GM23338 (cell line): ENCODE measurements around the gene TFF2. TPM values are rescaled to one million over a fixed set of nuclear protein-coding genes. Genes with fewer than 3 reads are reported as not detected.

Source experiments
- ATAC-seq: fragments of 200-7000 bp; cut with Tn5 transposase; 3 replicates; pipeline ENCODE4 v1.9.1; 2020
- DNase-seq: peaks from one replicate; pipeline ENCODE4 v3.0.0-alpha.2; 2015; ENCODE audit warnings: low spot score
- H2AFZ ChIP-seq: fragments of 200-600 bp; sonication (generic); 2 replicates; pipeline ENCODE4 v1.8.0; 2016; ENCODE audit warnings: antibody characterized with exemption, mild to moderate bottlenecking, moderate library complexity
- H3F3A ChIP-seq: fragments of 200-600 bp; sonication (generic); replicated peaks from 2 replicates; pipeline ENCODE4 v1.8.0; 2017; ENCODE audit warnings: antibody characterized with exemption, mixed run types, low read depth
- H3K27ac ChIP-seq: fragments of 200-600 bp; sonication (generic); 2 replicates; pipeline ENCODE4 v1.6.1; 2016; ENCODE audit warnings: low read depth
- H3K27me3 ChIP-seq: fragments of 200-600 bp; sonication (generic); 2 replicates; pipeline ENCODE4 v1.8.0; 2016; ENCODE audit warnings: mild to moderate bottlenecking, mixed run types, moderate library complexity; ENCODE audit not compliant: insufficient read depth
- H3K36me3 ChIP-seq: fragments of 200-600 bp; sonication (generic); 2 replicates; pipeline ENCODE4 v1.8.0; 2016; ENCODE audit warnings: mild to moderate bottlenecking; ENCODE audit not compliant: insufficient read depth
- H3K4me1 ChIP-seq: fragments of 200-600 bp; sonication (generic); 2 replicates; pipeline ENCODE4 v1.8.0; 2016; ENCODE audit warnings: mild to moderate bottlenecking, moderate library complexity; ENCODE audit not compliant: insufficient read depth
- H3K4me2 ChIP-seq: fragments of 200-600 bp; sonication (generic); 2 replicates; pipeline ENCODE4 v1.7.1; 2017; ENCODE audit warnings: mixed run types
- H3K4me3 ChIP-seq: fragments of 200-600 bp; sonication (generic); 2 replicates; pipeline ENCODE4 v1.6.1; 2016; ENCODE audit warnings: mixed run types
- H3K79me2 ChIP-seq: fragments of 200-600 bp; sonication (generic); replicated peaks from 2 replicates; pipeline ENCODE4 v1.8.0; 2017; ENCODE audit warnings: mild to moderate bottlenecking; ENCODE audit not compliant: insufficient read depth
- H3K9me2 ChIP-seq: fragments of 200-600 bp; sonication (generic); 2 replicates; pipeline ENCODE4 v1.8.0; 2017; ENCODE audit not compliant: insufficient read depth
- H4K20me1 ChIP-seq: fragments of 200-600 bp; sonication (generic); replicated peaks from 2 replicates; pipeline ENCODE4 v1.8.0; 2017; ENCODE audit warnings: mild to moderate bottlenecking; ENCODE audit not compliant: insufficient read depth
- H3K27ac Mint-ChIP-seq: 2 replicates; pipeline ENCODE4 v1.8.0; 2020; ENCODE audit warnings: inconsistent platforms, mild to moderate bottlenecking, moderate library complexity, mixed read lengths
- H3K27me3 Mint-ChIP-seq: 3 replicates; pipeline ENCODE4 v1.8.0; 2022; ENCODE audit warnings: low read depth, mild to moderate bottlenecking, moderate library complexity, mixed read lengths, inconsistent platforms; ENCODE audit not compliant: insufficient read depth, poor library complexity
- H3K36me3 Mint-ChIP-seq: 3 replicates; pipeline ENCODE4 v1.8.0; 2021; ENCODE audit warnings: low read depth, mild to moderate bottlenecking, inconsistent platforms, moderate library complexity, mixed read lengths
- H3K4me1 Mint-ChIP-seq: 3 replicates; pipeline ENCODE4 v1.8.0; 2020; ENCODE audit warnings: mild to moderate bottlenecking, inconsistent platforms, mixed read lengths
- H3K4me3 Mint-ChIP-seq: 3 replicates; pipeline ENCODE4 v1.8.0; 2021; ENCODE audit warnings: moderate library complexity, mild to moderate bottlenecking, inconsistent platforms, mixed read lengths
- H3K9me3 Mint-ChIP-seq: 3 replicates; pipeline ENCODE4 v1.8.0; 2020; ENCODE audit warnings: moderate library complexity, mild to moderate bottlenecking, inconsistent platforms, mixed read lengths
- CREB1 ChIP-seq: fragments of 250-450 bp; sonication (Bioruptor Pico); IDR thresholded peaks from 2 replicates; pipeline ENCODE4 v1.5.0; 2020; ENCODE audit warnings: low read depth, mild to moderate bottlenecking, moderate library complexity
- CTCF ChIP-seq, 2 experiments: fragments of 200-600 bp in 1 of 2; sonication (generic) in 1 of 2; conservative IDR thresholded peaks; 2 replicates each; pipeline versions ENCODE4 v1.5.1 to v1.6.1; 2016 to 2017; ENCODE audit warnings: antibody characterized with exemption in 2 of 2, low read depth in 2 of 2, mild to moderate bottlenecking in 2 of 2, moderate library complexity in 1 of 2
- ETS1 ChIP-seq: IDR thresholded peaks from 2 replicates; pipeline ENCODE4 v1.6.1; 2016; ENCODE audit warnings: antibody characterized with exemption
- EZH2 ChIP-seq: fragments of 200-600 bp; sonication (generic); IDR thresholded peaks from one replicate; pipeline ENCODE4 v1.8.0; 2017; ENCODE audit warnings: antibody characterized with exemption, mild to moderate bottlenecking, low read depth; ENCODE audit not compliant: unreplicated experiment
- EZH2phosphoT487 ChIP-seq: fragments of 200-600 bp; sonication (generic); IDR thresholded peaks from one replicate; pipeline ENCODE4 v1.8.1; 2018; ENCODE audit warnings: antibody characterized with exemption; ENCODE audit not compliant: unreplicated experiment
- JUNB ChIP-seq: IDR thresholded peaks from one replicate; pipeline ENCODE4 v1.6.1; 2016; ENCODE audit warnings: antibody characterized with exemption; ENCODE audit not compliant: unreplicated experiment
- NANOG ChIP-seq: IDR thresholded peaks from 2 replicates; pipeline ENCODE4 v1.6.1; 2016; ENCODE audit warnings: antibody characterized with exemption, borderline replicate concordance
- POLR2AphosphoS5 ChIP-seq: IDR thresholded peaks from 2 replicates; pipeline ENCODE4 v1.6.1; 2016; ENCODE audit warnings: antibody characterized with exemption, low read depth
- REST ChIP-seq: IDR thresholded peaks from one replicate; pipeline ENCODE4 v1.6.1; 2018; ENCODE audit warnings: antibody characterized with exemption; ENCODE audit not compliant: unreplicated experiment
- STAT1 ChIP-seq: IDR thresholded peaks from one replicate; pipeline ENCODE4 v1.6.1; 2016; ENCODE audit warnings: antibody characterized with exemption; ENCODE audit not compliant: unreplicated experiment
- ZNF114 ChIP-seq: fragments of 250-450 bp; sonication (Bioruptor Pico); IDR thresholded peaks from 2 replicates; pipeline ENCODE4 v1.5.0; 2020; ENCODE audit warnings: mild to moderate bottlenecking, moderate library complexity
- ZNF331 ChIP-seq: fragments of 250-450 bp; sonication (Bioruptor Pico); IDR thresholded peaks from 2 replicates; pipeline ENCODE4 v1.5.0; 2020; ENCODE audit warnings: low read depth, mild to moderate bottlenecking, moderate library complexity
- ZNF462 ChIP-seq: fragments of 250-450 bp; sonication (Bioruptor Pico); IDR thresholded peaks from 2 replicates; pipeline ENCODE4 v1.5.0; 2020; ENCODE audit warnings: mild to moderate bottlenecking, moderate library complexity
- polyA plus RNA-seq: library from polyadenylated mRNA; unstranded; fragments of >200 nt; fragmentation: Nextera tagmentation; extraction: Ambion mirVana; gene quantifications from 2 replicates; pipeline ENCODE4 v1.2.1, GENCODE V29; 2016
- total RNA-seq: library from RNA; depleted of rRNA; stranded (reverse); fragments of >200 nt; shearing (Covaris generic); gene quantifications from 2 replicates; pipeline ENCODE4 v1.2.3, GENCODE V29; 2014

Gene TFF2
- total and polyA plus RNA-seq, 2 experiments from 2014 or later: not detected

GRCh38 chr21:42400525-42400924 is 49.7 kb upstream of the TFF2 start:
- Mint-ChIP-seq H3K4me1 (peaks cover 5% of the 10 kb centered on the region; the same call in 2 of the 3 replicates), H3K9me3 (peaks cover 5% of the 10 kb centered on the region; the same call in 1 of the 3 replicates), H3K27ac (no peak overlapping the region), H3K27me3 (peaks cover 7% of the 10 kb centered on the region), H3K4me3 (no peak overlapping the region), H3K36me3 (no peaks in the 10 kb centered on the region; the same call in 1 of the 3 replicates)
- no peaks in the 10 kb centered on the region for H3K36me3 ChIP-seq
- H3F3A ChIP-seq: no peaks in the 10 kb centered on the region
- ATAC-seq: no peak
- no peak overlapping the region for H3K4me2 ChIP-seq
- no peak overlapping the region for H3K4me3 ChIP-seq
- 0 out of 2 replicates have a peak, but pooled peaks cover 3% of the 10 kb centered on the region for H3K9me2 ChIP-seq
- H3K4me1 ChIP-seq: no peaks in the 10 kb centered on the region
- no peaks in the 10 kb centered on the region for H3K27me3 ChIP-seq
- no peaks in the 10 kb centered on the region for H4K20me1 ChIP-seq
- H3K27ac ChIP-seq: no peak overlapping the region
- TF ChIP-seq EZH2phosphoT487: no peak
- TF ChIP-seq POLR2AphosphoS5: no peak
- no peak for TF ChIP-seq ZNF462 (CRISPR knock-in tag)
- TF ChIP-seq EZH2: no peak
- no peak for TF ChIP-seq JUNB
- no peak for TF ChIP-seq CTCF (conservative IDR thresholded peaks at IDR 0.05; ENCODE audit: low read depth in 2 of 2)
- TF ChIP-seq NANOG: no peak
- no peak for TF ChIP-seq ZNF331 (CRISPR knock-in tag)
- TF ChIP-seq REST: no peak
- TF ChIP-seq ZNF114: no peak
- TF ChIP-seq CREB1 (CRISPR knock-in tag): no peak
- no peak for TF ChIP-seq STAT1
- no peak for TF ChIP-seq ETS1
- no peaks in the 10 kb centered on the region for H3K79me2 ChIP-seq
- DNase-seq: no peak
- H2AFZ ChIP-seq: no peak overlapping the region
